ENCODE data around the gene TDP1.

TDP1 gene

GRCh38 chr14:90093942-90094595 lies 138.3 kb downstream of the TDP1 start:
- ATAC-seq: no peak; the same call in 2 of the 3 replicates
- no peak for TF ChIP-seq ZNF8 (CRISPR knock-in tag; IDR thresholded peaks at IDR 0.05)
- no peak for TF ChIP-seq RARB (CRISPR knock-in tag; IDR thresholded peaks at IDR 0.05)
- TF ChIP-seq PATZ1 (CRISPR knock-in tag; IDR thresholded peaks at IDR 0.05; ENCODE audit: borderline replicate concordance): no peak
- no peak for TF ChIP-seq BACH2 (CRISPR knock-in tag; IDR thresholded peaks at IDR 0.05; ENCODE audit: borderline replicate concordance)
- no peak for TF ChIP-seq CSDC2 (CRISPR knock-in tag; IDR thresholded peaks at IDR 0.05)
- TF ChIP-seq ZFP30 (CRISPR knock-in tag; IDR thresholded peaks at IDR 0.05): no peak
- no peak for TF ChIP-seq TSHZ2 (CRISPR knock-in tag; IDR thresholded peaks at IDR 0.05)
- TF ChIP-seq OSR1 (CRISPR knock-in tag; IDR thresholded peaks at IDR 0.05): no peak
- TF ChIP-seq ARNTL (CRISPR knock-in tag; IDR thresholded peaks at IDR 0.05; ENCODE audit: borderline replicate concordance, low read depth): no peak
- no peak for TF ChIP-seq ZC3H10 (CRISPR knock-in tag; IDR thresholded peaks at IDR 0.05)
- TF ChIP-seq POU6F1 (CRISPR knock-in tag; IDR thresholded peaks at IDR 0.05; ENCODE audit: borderline replicate concordance, low read depth): no peak
- no peak for TF ChIP-seq TOX (CRISPR knock-in tag; IDR thresholded peaks at IDR 0.05; ENCODE audit: borderline replicate concordance)
- no peak for TF ChIP-seq ESRRG (CRISPR knock-in tag; IDR thresholded peaks at IDR 0.05)
- TF ChIP-seq ZFP3 (CRISPR knock-in tag; IDR thresholded peaks at IDR 0.05): no peak
- TF ChIP-seq ISL1 (CRISPR knock-in tag; IDR thresholded peaks at IDR 0.05): no peak; the same call in 1 of the 2 replicates
- TF ChIP-seq GLIS3 (CRISPR knock-in tag; IDR thresholded peaks at IDR 0.05): no peak
- TF ChIP-seq PPARA (CRISPR knock-in tag; IDR thresholded peaks at IDR 0.05; ENCODE audit: borderline replicate concordance): no peak
